HepG2 (cell line): Measurements from ENCODE around the gene PRR29. TPM values are rescaled to one million over a fixed set of nuclear protein-coding genes. Genes with fewer than 3 reads are reported as not detected.

Source experiments
- AHDC1 ChIP-seq: sonication (generic); formaldehyde crosslinking; IDR thresholded peaks from 2 replicates; pipeline ENCODE4 v1.5.1; 2020; ENCODE audit warnings: mild to moderate bottlenecking, missing genetic modification reagents, borderline replicate concordance
- ATF7 ChIP-seq, 2 experiments: fragments of 450-650 bp in 1 of 2; sonication (generic) in 1 of 2; formaldehyde crosslinking in 1 of 2; IDR thresholded peaks; 2 replicates each; pipeline versions ENCODE4 v1.4.0 to v1.6.1; 2016 to 2020; ENCODE audit warnings: antibody characterized with exemption in 1 of 2, mild to moderate bottlenecking in 1 of 2, missing genetic modification reagents in 1 of 2
- EHMT2 ChIP-seq: fragments of 200-600 bp; sonication (generic); IDR thresholded peaks from 2 replicates; pipeline ENCODE4 v1.7.0; 2017; ENCODE audit warnings: antibody characterized with exemption, low read depth, low read length, borderline replicate concordance
- JUN ChIP-seq: sonication (generic); formaldehyde crosslinking; IDR thresholded peaks from 2 replicates; pipeline ENCODE4 v1.4.0; 2020; ENCODE audit warnings: mild to moderate bottlenecking, missing genetic modification reagents
- KDM3A ChIP-seq: IDR thresholded peaks from 2 replicates; pipeline ENCODE4 v1.6.1; 2018; ENCODE audit warnings: low read depth, missing compliant biosample characterization
- PLSCR1 ChIP-seq: sonication (generic); formaldehyde crosslinking; IDR thresholded peaks from 2 replicates; pipeline ENCODE4 v1.5.0; 2020; ENCODE audit warnings: missing genetic modification reagents, mild to moderate bottlenecking, borderline replicate concordance
- PRPF4 ChIP-seq: fragments of 200-400 bp; formaldehyde crosslinking; IDR thresholded peaks from 2 replicates; pipeline ENCODE4 v1.6.1; 2016; ENCODE audit warnings: low read length, low read depth; ENCODE audit not compliant: poor library complexity, severe bottlenecking
- ZHX1 ChIP-seq: sonication (generic); formaldehyde crosslinking; IDR thresholded peaks from 2 replicates; pipeline ENCODE4 v1.8.1; 2022; ENCODE audit warnings: low read depth, mild to moderate bottlenecking, missing genetic modification reagents
- ZIK1 ChIP-seq: sonication (generic); formaldehyde crosslinking; IDR thresholded peaks from 2 replicates; pipeline ENCODE4 v1.5.0; 2020; ENCODE audit warnings: mild to moderate bottlenecking, low read depth, missing genetic modification reagents, borderline replicate concordance
- ZNF326 ChIP-seq: sonication (generic); formaldehyde crosslinking; IDR thresholded peaks from 2 replicates; pipeline ENCODE4 v1.4.0; 2020; ENCODE audit warnings: missing genetic modification reagents, borderline replicate concordance
- ZNF333 ChIP-seq: sonication (generic); formaldehyde crosslinking; IDR thresholded peaks from 2 replicates; pipeline ENCODE4 v1.4.0; 2020; ENCODE audit warnings: mild to moderate bottlenecking, missing genetic modification reagents, borderline replicate concordance
- ZNF33B ChIP-seq: sonication (generic); formaldehyde crosslinking; IDR thresholded peaks from 2 replicates; pipeline ENCODE4 v1.5.1; 2020; ENCODE audit warnings: mild to moderate bottlenecking, missing genetic modification reagents
- ZNF543 ChIP-seq: sonication (generic); formaldehyde crosslinking; IDR thresholded peaks from 2 replicates; pipeline ENCODE4 v1.4.0; 2020; ENCODE audit warnings: mild to moderate bottlenecking, missing genetic modification reagents
- ZNF556 ChIP-seq: sonication (generic); formaldehyde crosslinking; IDR thresholded peaks from 2 replicates; pipeline ENCODE4 v1.4.0; 2020; ENCODE audit warnings: mild to moderate bottlenecking, missing genetic modification reagents, borderline replicate concordance
- ZNF580 ChIP-seq: IDR thresholded peaks from 2 replicates; pipeline ENCODE4 v1.6.1; 2016; ENCODE audit warnings: low read depth, borderline replicate concordance
- ZNF691 ChIP-seq: sonication (generic); formaldehyde crosslinking; IDR thresholded peaks from 2 replicates; pipeline ENCODE4 v1.4.0; 2020; ENCODE audit warnings: missing genetic modification reagents, low read depth, mild to moderate bottlenecking, borderline replicate concordance
- ZNF775 ChIP-seq: sonication (generic); formaldehyde crosslinking; IDR thresholded peaks from 2 replicates; pipeline ENCODE4 v1.4.0; 2020; ENCODE audit warnings: missing genetic modification reagents, mild to moderate bottlenecking, moderate library complexity, borderline replicate concordance
- ZSCAN29 ChIP-seq: sonication (generic); formaldehyde crosslinking; conservative IDR thresholded peaks from 2 replicates; pipeline ENCODE4 v1.4.0; 2020; ENCODE audit warnings: mild to moderate bottlenecking, missing genetic modification reagents
- polyA plus RNA-seq, 8 experiments: library from polyadenylated mRNA; depleted of rRNA in 3 of 8; stranded (reverse) in 7 of 8; unstranded in 1 of 8; fragments of >200 nt; fragmentation: Illumina TruSeq in 4 of 8; extraction: Trizol in 4 of 8; gene quantifications; 2 replicates each; pipeline versions ENCODE4 v1.2.1 to v1.2.3, GENCODE V29; 2011 to 2016; ENCODE audit warnings: low read depth in 4 of 8, missing spikeins in 1 of 8, mixed read lengths in 1 of 8; ENCODE audit not compliant: insufficient read depth in 1 of 8
- total RNA-seq, 5 experiments: library from RNA; depleted of rRNA; stranded (reverse); fragments of >200 nt; fragmentation: Illumina TruSeq; extraction: Trizol; gene quantifications; 2 replicates each; pipeline ENCODE4 v1.2.3, GENCODE V29; 2016; ENCODE audit warnings: low read depth in 1 of 5

Gene PRR29
- total and polyA plus RNA-seq, 2 of the 13 experiments (the other 11 are each of a cell fraction or from before 2014, with no cell fraction given): 0.07 to 0.20 TPM

GRCh38 chr17:63998050-63998720 is at the start of gene PRR29 (continued):
- TF ChIP-seq AHDC1 (CRISPR knock-in tag) (no peak), ZNF556 (CRISPR knock-in tag) (no peak), ZNF326 (CRISPR knock-in tag) (no peak), ZNF691 (no peak), JUN (no peak), ZNF333 (CRISPR knock-in tag) (0 out of 2 replicates have a peak, but pooled peaks have one; percentile 31), ZNF33B (CRISPR knock-in tag) (0 out of 2 replicates have a peak, but pooled peaks have one; percentile 79), ZSCAN29 (CRISPR knock-in tag) (no peak), ZNF580 (CRISPR knock-in tag) (peak; percentile 72; the same call in 1 of the 2 replicates), KDM3A (no peak), PRPF4 (no peak), ZNF775 (CRISPR knock-in tag) (no peak), ZHX1 (no peak), PLSCR1 (CRISPR knock-in tag) (no peak), ZNF543 (0 out of 2 replicates have a peak, but pooled peaks have one; percentile 26), ATF7 (IDR thresholded peaks at IDR 0.05) (no peak), ATF7 (CRISPR knock-in tag; IDR thresholded peaks at IDR 0.05) (no peak), EHMT2 (no peak), ZIK1 (no peak)
